GM12872 (cell line): ENCODE results near the gene ZCCHC9.

Experiments used
- TF ChIP-seq, protein P1 (sequence below): IDR thresholded peaks from 3 replicates; pipeline ENCODE4 v1.5.1; 2011; ENCODE audit warnings: low read depth, mild to moderate bottlenecking, low read length, moderate library complexity; ENCODE audit not compliant: insufficient read depth

The ZCCHC9 gene

GRCh38 chr5:81350507-81350906 lies 49.1 kb downstream of the ZCCHC9 start:
- TF ChIP-seq, protein P1, sequence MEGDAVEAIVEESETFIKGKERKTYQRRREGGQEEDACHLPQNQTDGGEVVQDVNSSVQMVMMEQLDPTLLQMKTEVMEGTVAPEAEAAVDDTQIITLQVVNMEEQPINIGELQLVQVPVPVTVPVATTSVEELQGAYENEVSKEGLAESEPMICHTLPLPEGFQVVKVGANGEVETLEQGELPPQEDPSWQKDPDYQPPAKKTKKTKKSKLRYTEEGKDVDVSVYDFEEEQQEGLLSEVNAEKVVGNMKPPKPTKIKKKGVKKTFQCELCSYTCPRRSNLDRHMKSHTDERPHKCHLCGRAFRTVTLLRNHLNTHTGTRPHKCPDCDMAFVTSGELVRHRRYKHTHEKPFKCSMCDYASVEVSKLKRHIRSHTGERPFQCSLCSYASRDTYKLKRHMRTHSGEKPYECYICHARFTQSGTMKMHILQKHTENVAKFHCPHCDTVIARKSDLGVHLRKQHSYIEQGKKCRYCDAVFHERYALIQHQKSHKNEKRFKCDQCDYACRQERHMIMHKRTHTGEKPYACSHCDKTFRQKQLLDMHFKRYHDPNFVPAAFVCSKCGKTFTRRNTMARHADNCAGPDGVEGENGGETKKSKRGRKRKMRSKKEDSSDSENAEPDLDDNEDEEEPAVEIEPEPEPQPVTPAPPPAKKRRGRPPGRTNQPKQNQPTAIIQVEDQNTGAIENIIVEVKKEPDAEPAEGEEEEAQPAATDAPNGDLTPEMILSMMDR, result no peak

- TF ChIP-seq, protein P1, result no peak
Measured at GRCh38 chr5:81353189-81353588, 51.8 kb downstream of the ZCCHC9 start.

- TF ChIP-seq, protein P1, result no peak
Measured at GRCh38 chr5:81354093-81354492, 52.7 kb downstream of the ZCCHC9 start.

DNA sequence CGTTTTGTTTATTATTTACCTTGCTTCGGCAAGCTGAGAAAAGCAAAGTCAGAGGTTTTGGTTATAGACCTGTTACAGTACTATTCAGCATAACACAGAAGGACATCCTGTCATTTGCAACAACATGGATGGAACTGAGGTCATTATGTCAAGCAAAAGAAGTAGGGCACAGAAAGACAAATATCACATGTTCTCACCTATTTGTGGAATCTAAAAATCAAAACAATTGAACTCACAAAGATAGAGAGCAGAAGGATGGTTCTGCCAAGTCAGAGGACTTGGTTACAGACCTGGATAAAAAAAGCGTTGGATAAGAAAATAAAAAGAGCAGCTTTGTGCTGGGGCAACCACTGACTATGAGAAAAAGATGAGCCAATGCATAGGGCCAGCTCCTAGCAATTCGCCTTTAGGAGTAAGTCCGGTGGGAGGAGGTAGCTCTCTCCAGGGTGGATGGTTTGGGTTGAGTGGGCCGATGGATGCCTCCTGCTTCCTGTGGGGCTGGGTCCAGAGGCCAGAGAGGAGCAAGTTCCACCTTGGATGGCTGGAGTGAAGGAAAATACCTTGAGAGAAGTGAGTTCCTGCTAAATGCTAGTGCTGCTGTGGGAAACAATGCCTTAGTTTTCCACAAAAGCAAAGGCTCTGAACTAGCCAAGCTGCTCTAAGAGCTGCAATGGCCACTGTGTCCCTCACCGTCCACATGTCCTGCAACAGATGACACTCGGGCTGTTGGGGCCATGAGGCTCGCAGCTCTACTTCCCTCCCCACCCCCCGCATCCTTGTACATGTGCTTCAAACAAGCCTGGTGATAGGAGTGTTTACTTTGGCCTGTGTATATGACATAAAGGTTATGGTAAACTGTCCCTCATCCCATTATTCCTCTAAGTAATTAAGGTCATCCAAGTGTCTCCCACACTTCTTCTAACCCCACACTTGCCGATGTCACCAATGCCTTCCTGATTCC lies 54.2 kb downstream of the ZCCHC9 start:
- TF ChIP-seq, protein P1, result no peak

GRCh38 chr5:81359108-81359507 lies 57.7 kb downstream of the ZCCHC9 start:
- TF ChIP-seq, protein P1, result no peak

DNA sequence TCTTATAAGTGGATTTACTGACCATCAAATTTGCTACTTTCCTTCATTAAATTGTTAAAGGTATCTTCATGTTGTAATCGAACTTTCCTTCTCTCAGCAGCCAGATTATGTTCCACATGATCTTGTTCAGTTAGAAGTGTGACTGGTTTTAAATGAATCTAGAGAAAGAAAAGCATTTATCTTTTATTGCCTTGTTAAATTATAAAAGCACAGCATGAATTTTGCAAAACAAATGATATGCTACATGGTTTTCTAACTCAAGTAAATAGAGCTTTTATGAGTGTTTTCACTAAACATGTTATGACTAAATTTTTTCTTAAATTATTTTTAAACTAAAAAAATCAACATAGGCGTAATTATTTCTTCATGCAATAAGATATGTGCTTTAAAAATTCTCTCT lies 58.5 kb downstream of the ZCCHC9 start:
- TF ChIP-seq, protein P1, result no peak

DNA sequence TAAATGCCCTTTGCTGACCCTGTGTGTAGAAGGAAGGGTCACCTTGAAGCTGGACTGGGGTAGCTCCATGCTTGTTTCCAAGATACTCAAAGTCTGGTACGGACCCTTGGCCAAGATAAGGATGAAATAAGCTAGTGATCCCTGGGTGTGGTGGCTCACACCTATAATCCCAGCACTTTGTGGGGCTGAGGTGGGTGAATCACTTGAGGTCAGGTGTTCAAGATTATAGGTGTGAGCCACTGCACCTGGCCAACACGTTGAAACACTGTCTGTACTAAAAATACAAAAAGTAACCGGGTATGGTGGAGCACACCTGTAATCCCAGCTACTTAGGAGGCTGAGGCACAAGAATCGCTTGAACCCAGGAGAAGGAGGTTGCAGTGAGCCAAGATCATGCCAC lies 59.3 kb downstream of the ZCCHC9 start:
- TF ChIP-seq, protein P1, result no peak
